Stomach (tissue), 9 donors: Measurements from ENCODE around the gene ADGRL2. TPM values are rescaled to one million over a fixed set of nuclear protein-coding genes. Genes with fewer than 3 reads are reported as not detected.

Experiments used
- DNase-seq, 2 donors: peaks; one replicate each; pipeline versions ENCODE4 v3.0.0 to v3.0.0-alpha.2; 2013 to 2019
- H3K27ac ChIP-seq, 5 donors: fragments of 200-600 bp in 4 of 5; sonication (generic) in 4 of 5; one replicate each; pipeline ENCODE4 v1.5.1; 2013 to 2019; ENCODE audit warnings: mild to moderate bottlenecking in 1 of 5, moderate library complexity in 1 of 5
- H3K27me3 ChIP-seq, 3 donors: fragments of 200-600 bp; sonication (generic); one replicate each; pipeline ENCODE4 v1.5.1; 2017 to 2019; ENCODE audit warnings: mixed run types in 1 of 3
- H3K36me3 ChIP-seq, 4 donors: fragments of 200-600 bp; sonication (generic); 1 replicate in 3 of 4; 2 replicates in 1 of 4; pipeline ENCODE4 v1.5.1; 2016 to 2019
- H3K4me1 ChIP-seq, 4 donors: fragments of 200-600 bp; sonication (generic); one replicate each; pipeline ENCODE4 v1.5.1; 2016 to 2019
- H3K4me3 ChIP-seq, 4 donors: fragments of 200-600 bp; sonication (generic) in 3 of 4; one replicate each; pipeline ENCODE4 v1.5.1; 2016 to 2019; ENCODE audit warnings: mild to moderate bottlenecking in 1 of 4
- H3K9me3 ChIP-seq, 4 donors: fragments of 200-600 bp; sonication (generic); one replicate each; pipeline ENCODE4 v1.5.1; 2016 to 2019
- CTCF ChIP-seq, 7 experiments: fragments of 450-650 bp in 4 of 7; fragments of 200-600 bp in 3 of 7; sonication (generic) in 3 of 7; IDR thresholded peaks; one replicate each; pipeline ENCODE4 v1.5.1; 2016 to 2019; ENCODE audit warnings: antibody characterized with exemption in 7 of 7, control low read depth in 2 of 7, mild to moderate bottlenecking in 1 of 7
- EP300 ChIP-seq: sonication (generic); formaldehyde crosslinking; IDR thresholded peaks from one replicate; pipeline ENCODE4 v1.6.1; 2017; ENCODE audit warnings: antibody characterized with exemption
- POLR2A ChIP-seq, 4 donors: fragments of 450-650 bp; IDR thresholded peaks; one replicate each; pipeline ENCODE4 v1.6.1; 2016; ENCODE audit warnings: antibody characterized with exemption in 4 of 4, control low read depth in 2 of 4, mild to moderate bottlenecking in 1 of 4, moderate library complexity in 1 of 4
- POLR2AphosphoS5 ChIP-seq, 3 donors: sonication (generic); formaldehyde crosslinking; IDR thresholded peaks; one replicate each; pipeline ENCODE4 v1.6.1; 2016; ENCODE audit warnings: antibody characterized with exemption in 3 of 3
- WGBS, 5 donors: extraction: QIAGEN DNeasy Blood & Tissue Kit in 3 of 5; methylation state at CpG; one replicate each; pipeline versions ENCODE4 v1.1.5 to v1.1.7; 2013 to 2018; 5-methylcytosine and 5-hydroxymethylcytosine counted together
- intact Hi-C: fragments of 100-400 bp; cut with DNase I; formaldehyde crosslinking; loops from one replicate; pipeline ENCODE4 v1.15.1; 2023; ENCODE audit warnings: low total_unique reads
- polyA plus RNA-seq, 3 donors: library from polyadenylated mRNA; stranded (reverse); fragments of 200-250 nt; gene quantifications; one replicate each; pipeline ENCODE4 v1.2.3, GENCODE V29; 2013
- total RNA-seq, 5 donors: library from RNA; depleted of rRNA; stranded (reverse); fragments of >200 nt; gene quantifications; one replicate each; pipeline versions ENCODE4 v1.1.0 to v1.2.3, GENCODE V29; 2014 to 2016
- donor health status: healthy with polysubstance abuse.
- donor health status: Bipolar disorder and iron deficiency.
- donor health status: healthy.

The ADGRL2 gene
- total and polyA plus RNA-seq, 8 donors, result 13.0 to 173 (median 23.7) TPM

- no peak overlapping the region for H3K4me3 ChIP-seq
- H3K36me3 ChIP-seq, result no peaks in the 10 kb centered on the region
- H3K27ac ChIP-seq, result no peak overlapping the region
- DNase-seq, result no peak
- intact Hi-C loops, result no loop called here
- no peaks in the 10 kb centered on the region for H3K27me3 ChIP-seq
- H3K9me3 ChIP-seq, result no peaks in the 10 kb centered on the region
- WGBS, 5 donors, result 86 to 97% (median 90%) methylated on average over 1 of the region's 1 CpG
- TF ChIP-seq POLR2A (IDR thresholded peaks at IDR 0.05), result no peak
- no peak for TF ChIP-seq CTCF (IDR thresholded peaks at IDR 0.05)
- no peak for TF ChIP-seq EP300
- no peak for TF ChIP-seq POLR2AphosphoS5 (IDR thresholded peaks at IDR 0.05)
- peaks cover 0 to 8% (median 2%) of the 10 kb centered on the region in 4 donors for H3K4me1 ChIP-seq
These were observed 198.6 kb downstream of the ADGRL2 start for GRCh38 chr1:81999364-81999763.

GRCh38 chr1:82000221-82000620 is 199.5 kb downstream of the ADGRL2 start:
- Histone ChIP-seq H3K27ac (no peak overlapping the region), H3K36me3 (no peaks in the 10 kb centered on the region), H3K4me3 (no peak overlapping the region), H3K4me1 (peaks cover 0 to 8% (median 2%) of the 10 kb centered on the region in 4 donors), H3K9me3 (no peaks in the 10 kb centered on the region), H3K27me3 (no peaks in the 10 kb centered on the region)
- intact Hi-C loops, result no loop called here
- no peak for DNase-seq
- TF ChIP-seq POLR2A (IDR thresholded peaks at IDR 0.05) (no peak), EP300 (no peak)
- WGBS, 5 donors, result 76 to 90% (median 89%) methylated on average over 2 of the region's 2 CpGs

- Histone ChIP-seq H3K4me1 (peaks cover 0 to 8% (median 2%) of the 10 kb centered on the region in 4 donors), H3K27ac (no peak overlapping the region), H3K36me3 (no peaks in the 10 kb centered on the region), H3K9me3 (no peaks in the 10 kb centered on the region), H3K4me3 (no peak overlapping the region), H3K27me3 (no peaks in the 10 kb centered on the region)
- intact Hi-C loops, result no loop called here
- WGBS, 5 donors, result 67 to 86% (median 77%) methylated on average over 4 of the region's 4 CpGs
- DNase-seq, result no peak
- TF ChIP-seq POLR2A (IDR thresholded peaks at IDR 0.05), result no peak
- no peak for TF ChIP-seq POLR2AphosphoS5 (IDR thresholded peaks at IDR 0.05)
- TF ChIP-seq EP300, result no peak
- TF ChIP-seq CTCF (IDR thresholded peaks at IDR 0.05), result no peak
These were observed 200.6 kb downstream of the ADGRL2 start for GRCh38 chr1:82001345-82001744.

GRCh38 chr1:82007804-82008203 is 207.1 kb downstream of the ADGRL2 start:
- Histone ChIP-seq H3K9me3 (no peaks in the 10 kb centered on the region), H3K4me3 (no peak overlapping the region), H3K4me1 (no peaks in the 10 kb centered on the region), H3K27ac (no peak overlapping the region), H3K27me3 (no peaks in the 10 kb centered on the region), H3K36me3 (no peaks in the 10 kb centered on the region)
- TF ChIP-seq CTCF (IDR thresholded peaks at IDR 0.05) (no peak), EP300 (no peak), POLR2AphosphoS5 (IDR thresholded peaks at IDR 0.05) (no peak), POLR2A (IDR thresholded peaks at IDR 0.05) (no peak)
- no peak for DNase-seq
- intact Hi-C loops, result no loop called here

- TF ChIP-seq POLR2A (IDR thresholded peaks at IDR 0.05) (no peak), EP300 (no peak), CTCF (IDR thresholded peaks at IDR 0.05) (no peak), POLR2AphosphoS5 (IDR thresholded peaks at IDR 0.05) (no peak)
- no peaks in the 10 kb centered on the region for H3K4me1 ChIP-seq
- intact Hi-C loops, result no loop called here
- DNase-seq, result no peak
- H3K9me3 ChIP-seq, result no peaks in the 10 kb centered on the region
- H3K4me3 ChIP-seq, result no peak overlapping the region
- no peaks in the 10 kb centered on the region for H3K27me3 ChIP-seq
- no peak overlapping the region for H3K27ac ChIP-seq
- H3K36me3 ChIP-seq, result no peaks in the 10 kb centered on the region
These were observed 213.0 kb downstream of the ADGRL2 start for GRCh38 chr1:82013702-82014101.
